ENCODE measurements around the gene SELENOP. TPM values are rescaled to one million over a fixed set of nuclear protein-coding genes. Genes with fewer than 3 reads are reported as not detected.

Gene SELENOP
- total RNA-seq, 1 donor from 2014 or later = 884 TPM

DNA sequence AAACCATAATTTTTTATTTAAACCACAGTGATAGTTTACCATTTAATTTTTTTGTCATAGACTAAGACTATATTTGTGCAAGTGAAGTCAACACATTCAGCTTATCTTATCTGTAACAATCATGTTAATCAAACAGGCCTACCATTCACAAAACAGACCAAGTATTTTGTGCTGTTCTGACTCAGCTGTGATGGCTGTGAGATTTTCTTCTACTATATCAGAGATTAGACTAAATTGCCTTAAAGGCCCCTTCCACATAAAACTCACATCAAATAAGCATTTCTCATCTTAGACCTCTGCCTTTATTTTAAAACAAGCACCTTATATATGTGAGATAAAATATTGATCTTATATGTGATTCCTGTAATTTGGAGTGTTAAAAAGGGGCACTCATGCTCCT, 41.7 kb downstream of the SELENOP start:
- Histone ChIP-seq H3K27me3 (no peaks in the 10 kb centered on the region), H3K27ac (no peak overlapping the region), H3K4me1 (no peaks in the 10 kb centered on the region), H3K36me3 (no peaks in the 10 kb centered on the region), H3K4me3 (no peak overlapping the region), H3K9me3 (no peaks in the 10 kb centered on the region)
- TF ChIP-seq, protein P1, sequence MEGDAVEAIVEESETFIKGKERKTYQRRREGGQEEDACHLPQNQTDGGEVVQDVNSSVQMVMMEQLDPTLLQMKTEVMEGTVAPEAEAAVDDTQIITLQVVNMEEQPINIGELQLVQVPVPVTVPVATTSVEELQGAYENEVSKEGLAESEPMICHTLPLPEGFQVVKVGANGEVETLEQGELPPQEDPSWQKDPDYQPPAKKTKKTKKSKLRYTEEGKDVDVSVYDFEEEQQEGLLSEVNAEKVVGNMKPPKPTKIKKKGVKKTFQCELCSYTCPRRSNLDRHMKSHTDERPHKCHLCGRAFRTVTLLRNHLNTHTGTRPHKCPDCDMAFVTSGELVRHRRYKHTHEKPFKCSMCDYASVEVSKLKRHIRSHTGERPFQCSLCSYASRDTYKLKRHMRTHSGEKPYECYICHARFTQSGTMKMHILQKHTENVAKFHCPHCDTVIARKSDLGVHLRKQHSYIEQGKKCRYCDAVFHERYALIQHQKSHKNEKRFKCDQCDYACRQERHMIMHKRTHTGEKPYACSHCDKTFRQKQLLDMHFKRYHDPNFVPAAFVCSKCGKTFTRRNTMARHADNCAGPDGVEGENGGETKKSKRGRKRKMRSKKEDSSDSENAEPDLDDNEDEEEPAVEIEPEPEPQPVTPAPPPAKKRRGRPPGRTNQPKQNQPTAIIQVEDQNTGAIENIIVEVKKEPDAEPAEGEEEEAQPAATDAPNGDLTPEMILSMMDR (IDR thresholded peaks at IDR 0.05) = no peak
- intact Hi-C loops (cut with DNase I) = no loop called here
- DNase-seq = no peak
- no peak for ATAC-seq

DNA sequence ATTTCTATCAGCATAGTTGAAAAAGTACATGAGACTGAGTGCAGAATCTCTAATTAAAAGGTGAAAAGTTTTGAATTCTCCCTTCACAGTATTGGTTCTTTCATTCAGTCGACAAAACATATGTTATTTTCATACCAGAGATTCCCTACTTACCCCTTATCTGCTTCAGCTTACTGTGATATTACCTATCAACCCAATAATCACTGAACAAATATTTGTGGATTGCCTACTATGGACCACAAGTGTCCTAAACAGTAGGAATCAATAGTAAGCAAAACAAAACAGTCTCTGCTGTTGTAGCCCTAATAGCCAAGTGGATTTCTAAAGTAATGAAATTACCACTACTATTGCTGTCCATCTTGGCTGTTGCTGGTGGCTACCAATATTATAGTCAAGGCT, 43.6 kb downstream of the SELENOP start:
- Histone ChIP-seq H3K27me3 (no peaks in the 10 kb centered on the region), H3K27ac (no peak overlapping the region), H3K36me3 (no peaks in the 10 kb centered on the region), H3K9me3 (no peaks in the 10 kb centered on the region), H3K4me1 (no peaks in the 10 kb centered on the region), H3K4me3 (no peak overlapping the region)
- intact Hi-C loops (cut with DNase I) = no loop called here
- ATAC-seq = no peak
- no peak for DNase-seq
- TF ChIP-seq, protein P1 (IDR thresholded peaks at IDR 0.05) = no peak

DNA sequence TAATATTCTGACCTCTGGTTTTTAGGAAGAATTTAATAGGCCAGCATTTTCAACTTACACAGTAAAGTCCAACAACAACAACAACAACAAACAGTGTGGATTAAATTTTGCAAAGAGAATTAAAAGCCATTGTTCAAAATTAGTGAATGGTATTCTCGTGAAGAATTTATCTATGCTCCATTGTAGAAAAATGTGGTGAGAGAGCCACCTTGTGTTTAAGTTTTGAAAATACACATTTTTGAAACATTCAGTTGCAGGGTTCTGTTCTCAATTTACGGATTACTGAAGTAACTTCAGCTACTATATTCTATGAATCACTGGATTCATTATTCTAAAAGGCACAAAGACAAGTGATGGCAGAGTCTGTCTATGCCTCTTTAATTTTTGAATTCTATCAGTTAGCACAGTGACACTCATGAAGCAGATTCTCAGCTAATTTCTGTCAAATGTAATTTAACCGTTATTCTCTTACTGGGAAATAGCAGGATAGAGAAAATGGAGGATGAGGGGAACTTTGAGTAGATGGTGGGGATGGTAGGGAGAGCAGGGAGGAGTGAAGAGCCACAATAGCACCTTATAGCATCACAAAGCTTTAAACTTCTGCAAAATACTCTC, 44.1 kb downstream of the SELENOP start:
- TF ChIP-seq, protein P1 (IDR thresholded peaks at IDR 0.05) = peak; percentile 60
- no peak overlapping the region for H3K4me3 ChIP-seq
- no peak for DNase-seq
- peak; percentile 45 for ATAC-seq
- H3K4me1 ChIP-seq = no peaks in the 10 kb centered on the region
- H3K27ac ChIP-seq = no peak overlapping the region
- no peaks in the 10 kb centered on the region for H3K27me3 ChIP-seq
- H3K36me3 ChIP-seq = no peaks in the 10 kb centered on the region
- intact Hi-C loops (cut with DNase I) = no loop called here
- no peaks in the 10 kb centered on the region for H3K9me3 ChIP-seq

DNA sequence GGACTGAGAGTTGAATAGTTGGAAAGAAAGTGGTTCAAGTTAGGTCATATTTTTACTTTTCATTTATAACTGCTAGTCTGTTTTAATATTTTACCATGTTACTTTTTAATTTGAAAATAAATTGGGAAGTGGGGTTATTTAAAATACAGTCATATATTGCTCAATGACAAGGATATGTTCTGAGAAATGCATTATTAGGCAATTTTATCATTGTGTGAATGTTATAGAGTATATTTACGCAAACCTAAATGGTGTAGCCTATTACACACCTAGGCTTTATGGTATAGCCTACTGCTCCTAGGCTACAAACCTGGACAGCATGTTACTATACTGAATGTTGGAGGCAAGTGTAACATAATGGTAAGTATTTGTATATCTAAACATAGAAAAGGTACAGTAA, 49.9 kb downstream of the SELENOP start:
- Histone ChIP-seq H3K4me1 (no peaks in the 10 kb centered on the region), H3K27ac (no peak overlapping the region), H3K36me3 (no peaks in the 10 kb centered on the region), H3K4me3 (no peak overlapping the region), H3K27me3 (no peaks in the 10 kb centered on the region), H3K9me3 (no peaks in the 10 kb centered on the region)
- ATAC-seq (no peak), DNase-seq (no peak)
- TF ChIP-seq, protein P1 (IDR thresholded peaks at IDR 0.05) = no peak
- intact Hi-C loops (cut with DNase I) = no loop called here

DNA sequence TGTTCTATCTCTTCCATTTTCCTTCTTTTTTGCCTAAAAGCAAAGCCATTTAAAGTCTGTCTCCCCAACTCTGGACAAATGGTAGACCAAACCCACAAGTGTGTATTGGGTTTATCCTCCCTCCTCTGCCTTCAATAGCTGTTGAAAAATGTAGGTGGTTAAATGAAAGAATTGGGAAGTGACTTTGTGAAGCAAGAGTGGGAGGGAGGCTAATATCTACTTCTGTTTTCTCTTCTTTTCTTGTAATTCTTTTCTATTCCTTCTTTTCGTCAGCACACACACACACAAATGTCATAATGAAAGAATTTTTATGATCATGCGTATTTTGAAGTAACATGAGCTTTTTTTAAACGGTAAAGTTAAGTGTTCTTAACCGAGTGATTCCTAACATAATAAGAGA, 51.3 kb downstream of the SELENOP start:
- DNase-seq (no peak), ATAC-seq (peak; percentile 46)
- intact Hi-C loops (cut with DNase I) = no loop called here
- TF ChIP-seq, protein P1 (IDR thresholded peaks at IDR 0.05) = no peak
- Histone ChIP-seq H3K27me3 (no peaks in the 10 kb centered on the region), H3K4me3 (no peak overlapping the region), H3K27ac (no peak overlapping the region), H3K4me1 (no peaks in the 10 kb centered on the region), H3K9me3 (no peaks in the 10 kb centered on the region), H3K36me3 (no peaks in the 10 kb centered on the region)

DNA sequence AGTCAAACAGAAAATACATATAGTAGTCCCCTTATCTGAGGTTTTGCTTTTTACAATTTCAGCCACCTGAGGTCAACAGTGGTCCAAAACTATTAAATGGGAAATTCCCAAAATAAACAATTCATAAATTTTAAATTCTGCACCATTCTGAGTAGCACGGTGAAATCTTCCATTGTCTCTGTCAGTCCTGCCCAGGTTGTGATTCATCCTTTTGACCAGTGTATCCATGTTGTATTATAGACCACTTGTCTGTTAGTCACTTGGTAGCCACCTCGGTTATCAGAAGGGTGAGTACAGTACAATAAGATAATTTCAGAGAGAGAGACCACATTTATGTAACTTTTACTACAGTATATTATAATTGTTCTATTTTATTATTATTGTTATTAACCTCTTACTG, 52.2 kb downstream of the SELENOP start:
- no peak overlapping the region for H3K27ac ChIP-seq
- TF ChIP-seq, protein P1 (IDR thresholded peaks at IDR 0.05) = no peak
- H3K36me3 ChIP-seq = no peaks in the 10 kb centered on the region
- no peaks in the 10 kb centered on the region for H3K4me1 ChIP-seq
- no peak for DNase-seq
- no peak for ATAC-seq
- intact Hi-C loops (cut with DNase I) = no loop called here
- H3K4me3 ChIP-seq = no peak overlapping the region
- no peaks in the 10 kb centered on the region for H3K9me3 ChIP-seq
- no peaks in the 10 kb centered on the region for H3K27me3 ChIP-seq
